Measurements from ENCODE around the gene GADD45B.
A peak's percentile ranks its signal among the peaks of the same experiment; 100 is the strongest.
"Not testable (repeated sequence)": the region's sequence is repeated elsewhere in the genome, so short reads cannot be mapped to it uniquely, and the experiment has no call there.

The GADD45B gene

DNA sequence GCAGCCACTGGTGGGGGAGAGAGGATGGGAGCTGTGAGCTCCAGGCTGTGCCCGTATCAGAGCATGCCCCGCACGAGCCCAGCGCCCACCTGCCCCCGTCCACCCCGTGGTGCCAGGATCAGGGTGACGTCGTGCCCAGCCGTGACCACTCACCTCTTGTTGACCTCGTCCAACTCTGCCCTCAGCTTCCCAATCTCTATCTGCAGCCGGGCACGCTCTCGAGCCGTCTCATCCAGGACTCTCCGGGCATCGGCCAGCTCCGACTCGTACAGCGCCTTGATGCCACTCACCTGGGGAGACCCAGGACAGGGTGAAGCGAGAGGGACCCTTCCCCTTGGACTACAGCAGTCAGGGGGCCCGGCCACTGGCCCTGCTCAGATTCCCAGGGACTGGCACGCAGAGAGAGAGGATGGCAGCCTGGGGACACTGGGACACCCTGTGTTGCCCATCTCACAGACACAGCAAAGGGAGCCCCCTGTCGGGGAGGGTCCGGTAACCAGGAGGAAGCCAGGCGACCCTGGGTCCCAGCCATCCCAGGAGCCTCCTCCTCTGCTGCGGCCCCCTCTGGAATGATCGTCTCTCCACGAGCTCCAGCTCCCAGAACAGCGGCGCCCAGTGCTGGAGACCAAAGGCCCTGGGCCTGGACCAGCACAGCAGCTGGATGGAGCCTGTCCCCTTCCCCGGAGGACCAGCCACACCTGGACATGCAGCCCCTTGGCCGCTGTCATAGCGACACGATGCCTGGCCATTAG, 31.5 kb upstream of the GADD45B start:
- no peak for DNase-seq

DNA sequence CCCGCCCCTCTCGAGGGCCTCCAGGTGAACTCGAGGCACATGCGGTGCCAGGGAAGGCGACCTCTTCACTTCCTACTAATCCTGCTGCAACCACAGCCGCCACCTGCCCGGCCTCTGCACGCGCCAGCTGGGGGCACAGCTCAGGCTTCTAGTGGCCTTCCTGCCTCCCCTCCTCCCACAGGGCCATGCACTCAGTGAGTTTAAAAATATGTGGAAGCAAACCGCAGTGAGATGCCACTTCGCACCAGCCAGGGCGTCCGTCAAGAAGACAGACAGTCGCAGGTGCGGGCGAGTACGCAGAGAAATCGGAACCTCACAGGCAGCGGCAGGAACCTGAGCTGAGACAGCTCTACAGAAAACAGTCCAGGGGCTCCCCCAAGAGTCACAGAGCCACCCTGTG, 29.5 kb upstream of the GADD45B start:
- DNase-seq, result peak; percentile 70

DNA sequence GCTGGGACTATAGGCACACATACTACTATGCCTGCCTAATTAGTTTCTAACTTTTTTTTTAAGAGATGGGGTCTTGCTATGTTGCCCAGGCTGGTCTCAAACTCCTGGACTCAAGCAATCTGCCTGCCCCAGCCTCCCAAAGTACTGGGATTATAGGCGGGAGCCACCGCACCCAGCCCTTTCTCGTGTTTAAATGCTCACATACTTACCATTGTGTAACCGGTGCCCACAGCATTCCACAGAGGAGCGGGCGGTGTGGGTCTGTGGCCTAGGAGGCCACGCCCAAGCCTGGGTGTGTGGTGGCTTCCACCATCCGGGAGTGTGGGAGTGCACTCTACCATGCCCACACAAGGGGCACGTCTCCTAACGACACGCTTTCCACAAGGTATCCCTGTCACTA, 26.9 kb upstream of the GADD45B start:
- DNase-seq, result no peak

DNA sequence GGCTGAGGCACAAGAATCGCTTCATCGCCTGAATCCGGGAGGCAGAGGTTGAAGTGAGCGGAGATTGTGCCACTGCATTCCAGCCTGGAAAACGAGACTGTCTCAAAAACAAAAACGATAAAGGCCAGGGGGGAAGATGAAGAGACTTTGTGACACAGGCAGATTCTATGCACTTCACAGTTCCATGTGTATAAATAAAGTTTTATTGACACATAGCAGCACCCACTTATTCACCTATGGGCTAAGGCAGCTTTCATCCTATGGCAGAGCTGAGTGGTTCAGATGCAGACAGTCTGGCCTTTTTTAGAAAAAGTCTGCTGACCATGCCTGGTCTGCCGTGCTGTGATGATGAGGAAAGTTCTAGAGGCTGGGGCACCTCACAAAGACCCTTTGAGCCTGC, 24.8 kb upstream of the GADD45B start:
- no peak for DNase-seq

GRCh38 chr19:2451741-2452140, 24.2 kb upstream of the GADD45B start:
- DNase-seq, result no peak

- no peak for DNase-seq
Measured at GRCh38 chr19:2453431-2454025, 22.4 kb upstream of the GADD45B start.

- DNase-seq, result no peak
Measured at GRCh38 chr19:2454199-2454961, 21.5 kb upstream of the GADD45B start.

- no peak for DNase-seq
Measured at GRCh38 chr19:2454962-2455850, 20.7 kb upstream of the GADD45B start.

- DNase-seq, result peak; percentile 78
Measured at GRCh38 chr19:2455851-2456570, 19.9 kb upstream of the GADD45B start.

DNA sequence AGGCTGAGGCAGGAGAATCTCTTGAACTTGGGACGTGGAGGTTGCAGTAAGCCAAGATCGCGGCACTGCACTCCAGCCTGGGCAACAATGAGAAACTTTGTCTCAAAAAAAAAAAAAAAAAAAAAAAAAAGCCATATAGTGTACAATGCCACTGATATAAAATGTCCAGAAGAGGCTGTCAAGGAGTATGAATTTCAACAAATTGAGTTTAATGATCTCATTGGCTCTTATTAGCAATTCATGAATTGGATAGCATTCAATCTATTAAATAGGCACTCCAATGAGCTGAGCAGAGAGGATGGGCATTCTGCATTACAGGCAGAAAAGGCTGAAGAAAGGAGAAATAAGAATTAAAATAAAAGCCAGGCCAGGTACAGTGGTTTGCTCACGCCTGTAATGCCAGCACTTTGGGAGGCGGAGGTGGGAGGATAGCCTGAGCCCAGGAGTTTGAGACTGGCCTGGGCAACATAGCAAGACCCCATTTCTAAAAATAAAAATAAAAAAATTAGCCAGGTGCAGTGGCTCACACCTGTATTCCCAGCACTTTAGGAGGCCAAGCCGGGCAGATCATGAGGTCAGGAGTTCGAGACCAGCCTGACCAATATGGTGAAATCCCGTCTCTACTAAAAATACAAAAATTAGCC, 18.4 kb upstream of the GADD45B start:
- no peak for DNase-seq

GRCh38 chr19:2458054-2458453, 17.9 kb upstream of the GADD45B start:
- no peak for DNase-seq

DNA sequence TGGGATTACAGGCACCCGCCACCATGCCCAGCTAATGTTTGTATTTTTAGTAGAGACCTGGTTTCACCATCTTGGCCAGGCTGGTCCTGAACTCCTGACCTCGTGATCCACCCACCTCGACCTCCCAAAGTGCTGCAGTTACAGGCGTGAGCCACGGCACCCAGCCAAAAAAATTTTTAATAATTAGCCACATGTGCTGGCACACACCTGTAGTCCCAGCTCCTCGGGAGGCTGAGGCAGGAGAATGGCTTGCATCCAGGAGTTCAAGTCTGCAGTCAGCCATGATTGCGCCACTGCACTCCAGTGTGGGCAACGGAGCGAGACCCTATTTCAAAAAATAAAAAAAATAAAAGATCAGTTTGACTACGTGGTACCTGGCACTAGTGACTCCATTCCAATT, 17.2 kb upstream of the GADD45B start:
- not testable (repeated sequence) for DNase-seq

DNA sequence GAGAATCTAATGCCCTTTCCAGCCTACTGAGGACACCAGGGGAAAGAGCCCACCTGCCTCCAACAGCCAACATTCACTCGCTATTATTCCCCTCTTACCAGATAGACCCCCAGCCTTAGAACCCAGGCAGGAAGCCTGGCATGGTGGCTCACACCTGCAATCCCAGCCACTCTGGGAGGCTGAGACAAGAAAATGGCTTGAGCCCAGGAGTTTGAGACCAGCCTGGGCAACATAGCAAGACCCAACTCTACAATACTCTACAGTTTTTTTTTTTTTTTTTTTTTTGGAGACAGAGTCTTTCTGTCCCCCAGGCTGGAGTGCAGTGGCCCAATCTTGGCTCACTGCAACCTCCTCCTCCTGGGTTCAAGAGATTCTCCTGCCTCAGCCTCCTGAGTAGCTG, 15.7 kb upstream of the GADD45B start:
- DNase-seq, result no peak

DNA sequence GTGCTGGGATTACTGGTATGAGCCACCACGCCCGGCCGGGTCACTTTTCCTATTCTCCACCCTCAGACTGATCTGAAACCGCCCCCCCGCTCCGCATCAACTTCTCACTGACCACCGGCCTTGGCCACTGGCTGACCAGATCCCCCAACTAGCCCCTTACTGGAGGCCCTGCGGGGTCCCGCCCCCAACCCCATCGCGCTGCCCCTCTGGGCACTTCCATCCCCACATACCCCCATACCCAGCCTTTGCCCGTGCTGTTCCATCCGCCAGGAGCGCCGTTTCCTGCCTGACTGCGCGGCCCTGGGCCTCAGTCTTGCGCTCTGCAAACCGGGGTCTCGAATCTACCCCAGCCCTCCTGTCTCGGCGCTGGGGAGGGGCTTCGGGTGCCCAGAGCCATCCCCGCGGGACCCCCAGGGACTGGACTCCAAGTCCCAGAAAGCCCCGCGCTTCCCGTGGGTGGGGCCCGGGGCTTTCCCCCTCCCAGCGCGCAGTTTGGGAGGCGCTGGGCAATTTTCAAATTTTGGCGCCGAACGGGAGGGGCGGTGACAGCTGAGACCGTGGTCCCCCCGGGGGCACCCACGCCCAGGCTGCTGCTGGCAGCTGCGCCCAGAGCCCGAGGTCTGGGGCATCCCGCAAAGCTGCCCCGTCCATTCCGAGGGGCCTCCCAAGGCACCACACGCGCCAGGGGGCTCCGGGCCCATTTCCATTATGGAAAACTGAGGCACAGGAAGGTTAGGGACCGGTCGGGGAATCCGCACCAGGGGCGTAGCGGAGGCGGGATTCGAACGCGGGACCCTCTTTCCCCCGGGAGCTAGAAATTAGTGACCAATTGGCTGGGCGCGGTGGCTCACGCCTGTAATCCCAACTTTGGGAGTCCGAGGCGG, 13.9 kb upstream of the GADD45B start:
- peak; percentile 88 for DNase-seq

DNA sequence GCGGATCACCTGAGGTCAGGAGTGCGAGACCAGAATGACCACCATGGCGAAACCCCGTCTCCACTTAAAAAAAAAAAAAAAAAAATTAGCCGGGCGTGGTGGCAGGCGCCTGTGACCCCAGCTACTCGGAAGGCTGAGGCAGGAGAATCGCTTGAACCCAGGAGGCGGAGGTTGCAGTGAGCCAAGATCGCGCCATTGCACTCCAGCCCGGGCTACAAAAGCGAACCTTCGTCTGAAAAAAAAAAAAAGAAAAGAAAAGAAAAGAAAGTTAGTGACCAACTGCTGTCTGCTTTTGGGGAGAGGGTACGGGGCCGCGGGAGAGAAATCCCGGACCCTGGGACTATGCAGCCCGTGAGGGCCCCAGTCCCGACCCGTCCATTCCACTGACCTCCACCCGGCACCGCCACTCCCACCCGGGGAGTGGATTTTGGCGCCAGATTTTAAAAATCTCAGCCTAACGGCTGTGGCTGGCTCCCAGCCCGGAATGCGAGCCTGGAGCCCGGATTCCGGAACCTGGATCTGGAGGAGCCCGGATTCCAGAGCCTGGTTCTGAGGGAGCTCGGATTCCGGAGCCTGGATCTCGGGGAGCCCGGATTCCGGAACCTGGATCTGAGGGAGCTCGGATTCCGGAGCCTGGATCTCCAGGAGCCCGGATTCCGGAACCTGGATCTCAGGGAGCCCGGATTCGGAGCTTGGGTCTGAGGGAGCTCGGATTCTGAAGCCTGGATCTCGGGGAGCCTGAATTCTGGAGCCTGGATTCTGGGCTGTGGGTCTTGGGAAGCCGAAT, 13.1 kb upstream of the GADD45B start:
- DNase-seq, result no peak

DNA sequence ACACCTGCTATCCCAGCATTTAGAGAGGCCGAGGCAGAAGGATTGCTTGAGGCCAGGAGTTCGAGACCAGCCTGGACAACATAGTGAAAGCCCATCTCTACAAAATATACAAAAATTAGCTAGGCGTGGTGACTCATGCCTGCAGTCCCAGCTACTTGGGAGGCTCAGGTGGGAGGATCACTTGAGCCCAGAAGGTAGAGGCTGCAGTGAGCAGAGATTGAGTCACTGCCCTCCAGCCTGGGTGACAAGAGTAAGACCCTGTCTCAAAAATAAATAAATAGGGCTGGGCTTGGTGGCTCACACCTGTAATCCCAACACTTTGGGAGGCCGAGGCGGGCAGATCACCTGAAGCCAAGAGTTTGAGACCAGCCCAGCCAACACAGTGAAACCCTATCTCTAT, 12.2 kb upstream of the GADD45B start:
- not testable (repeated sequence) for DNase-seq

GRCh38 chr19:2464389-2464788, 11.5 kb upstream of the GADD45B start:
- no peak for DNase-seq

GRCh38 chr19:2468596-2468995, 7.3 kb upstream of the GADD45B start:
- no peak for DNase-seq

GRCh38 chr19:2469102-2469914, 6.6 kb upstream of the GADD45B start:
- DNase-seq, result no peak
